ENCODE data around the gene ORC3.

The ORC3 gene

GRCh38 chr6:87572883-87573282 is 17.1 kb upstream of the ORC3 start:
- no peaks in the 10 kb centered on the region for H3K27me3 ChIP-seq (ENCODE audit: control insufficient read depth in 1 of 2, insufficient read depth in 1 of 2, low read length in 2 of 2)
- H3K14ac ChIP-seq (ENCODE audit: low read length in 2 of 2): no peak overlapping the region
- no peak overlapping the region for H2BK15ac ChIP-seq (ENCODE audit: low read depth, poor library complexity, severe bottlenecking)
- peaks cover 10% of the 10 kb centered on the region for H3K79me1 ChIP-seq (replicated peaks; ENCODE audit: low read length, poor library complexity, severe bottlenecking)
- H3K4me1 ChIP-seq (ENCODE audit: control insufficient read depth, insufficient read depth, low read depth, low read length): peaks cover 3% of the 10 kb centered on the region
- 98% methylated on average over 2 of the region's 3 CpGs for WGBS
- no peak overlapping the region for H3K27ac ChIP-seq (ENCODE audit: low read length, poor library complexity, severe bottlenecking)
- H4K8ac ChIP-seq (ENCODE audit: low read length): no peak overlapping the region
- no peak overlapping the region for H4K91ac ChIP-seq (ENCODE audit: low read length)
- H3K4me2 ChIP-seq (ENCODE audit: low read length, poor library complexity, severe bottlenecking): no peak overlapping the region
- H2BK120ac ChIP-seq (ENCODE audit: low read depth, low read length): no peak overlapping the region
- no peak overlapping the region for H3K18ac ChIP-seq (ENCODE audit: low read depth in 1 of 2, low read length in 2 of 2)
- no peak overlapping the region for H3K23ac ChIP-seq (ENCODE audit: low read length in 2 of 2)
- no peaks in the 10 kb centered on the region for H3K9me3 ChIP-seq (ENCODE audit: control insufficient read depth, low read length)
- H2BK5ac ChIP-seq (ENCODE audit: low read depth, low read length, poor library complexity, severe bottlenecking): no peak overlapping the region
- DNase-seq: no peak
- H2AK5ac ChIP-seq (ENCODE audit: low read length, severe bottlenecking): no peak overlapping the region
- H3K4ac ChIP-seq (ENCODE audit: low read depth in 1 of 2, low read length in 2 of 2): no peak overlapping the region
- H2BK12ac ChIP-seq (ENCODE audit: low read length in 2 of 2): no peak overlapping the region
- no peak overlapping the region for H2AFZ ChIP-seq (ENCODE audit: low read depth, low read length)
- no peak overlapping the region for H3K9ac ChIP-seq (ENCODE audit: low read length)
- no peak overlapping the region for H3K4me3 ChIP-seq (ENCODE audit: insufficient read depth in 1 of 2, low read depth in 1 of 2, low read length in 2 of 2)
- H3K36me3 ChIP-seq (ENCODE audit: control insufficient read depth in 1 of 2, insufficient read depth in 2 of 2, low read depth in 1 of 2, low read length in 2 of 2): peaks cover 4 to 49% of the 10 kb centered on the region in 2 experiments

DNA sequence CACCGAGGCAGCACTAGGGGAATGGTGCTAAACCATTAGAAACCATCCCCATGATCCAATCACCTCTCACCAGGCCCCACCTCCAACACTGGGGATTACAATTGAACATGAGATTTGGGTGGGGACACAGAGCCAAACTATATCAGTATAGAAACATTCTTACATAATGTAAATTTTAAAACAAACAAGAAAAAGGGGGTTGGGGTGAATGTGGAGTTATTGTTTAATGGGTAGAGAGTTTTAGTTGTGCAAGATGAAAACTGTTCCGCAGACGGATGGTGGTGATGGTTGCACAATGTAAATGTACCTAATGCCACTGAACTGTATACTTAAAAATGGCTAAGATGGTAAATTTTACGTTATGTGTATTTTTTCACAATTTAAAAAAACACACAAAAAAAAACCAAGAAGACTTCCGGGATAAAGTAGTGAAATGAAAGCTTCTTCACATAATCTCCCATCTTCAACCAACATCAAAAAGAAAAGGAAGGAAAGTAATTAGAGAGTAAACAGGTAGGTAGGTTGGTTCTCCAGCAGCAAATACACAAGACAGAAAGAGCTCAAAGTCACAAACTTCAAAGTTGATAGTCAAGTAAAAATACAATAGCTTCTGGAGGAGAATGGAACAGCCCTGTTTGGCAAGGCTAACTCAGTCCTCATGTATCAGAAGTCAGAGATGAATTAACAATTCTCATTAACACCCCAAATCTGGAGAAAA is 16.5 kb upstream of the ORC3 start:
- Histone ChIP-seq H2AFZ (ENCODE audit: low read depth, low read length) (no peak overlapping the region), H3K9ac (ENCODE audit: low read length) (no peak overlapping the region), H2AK5ac (ENCODE audit: low read length, severe bottlenecking) (no peak overlapping the region), H3K9me3 (ENCODE audit: control insufficient read depth, low read length) (no peaks in the 10 kb centered on the region), H3K14ac (ENCODE audit: low read length in 2 of 2) (no peak overlapping the region), H3K4me3 (ENCODE audit: insufficient read depth in 1 of 2, low read depth in 1 of 2, low read length in 2 of 2) (no peak overlapping the region), H3K4ac (ENCODE audit: low read depth in 1 of 2, low read length in 2 of 2) (no peak overlapping the region), H3K18ac (ENCODE audit: low read depth in 1 of 2, low read length in 2 of 2) (no peak overlapping the region), H2BK12ac (ENCODE audit: low read length in 2 of 2) (no peak overlapping the region), H3K4me1 (ENCODE audit: control insufficient read depth, insufficient read depth, low read depth, low read length) (peaks cover 3% of the 10 kb centered on the region), H3K27ac (ENCODE audit: low read length, poor library complexity, severe bottlenecking) (no peak overlapping the region), H2BK5ac (ENCODE audit: low read depth, low read length, poor library complexity, severe bottlenecking) (no peak overlapping the region), H4K8ac (ENCODE audit: low read length) (no peak overlapping the region), H3K23ac (ENCODE audit: low read length in 2 of 2) (no peak overlapping the region), H3K27me3 (ENCODE audit: control insufficient read depth in 1 of 2, insufficient read depth in 1 of 2, low read length in 2 of 2) (no peaks in the 10 kb centered on the region), H3K4me2 (ENCODE audit: low read length, poor library complexity, severe bottlenecking) (no peak overlapping the region), H3K79me1 (replicated peaks; ENCODE audit: low read length, poor library complexity, severe bottlenecking) (peaks cover 5% of the 10 kb centered on the region), H2BK120ac (ENCODE audit: low read depth, low read length) (no peak overlapping the region), H2BK15ac (ENCODE audit: low read depth, poor library complexity, severe bottlenecking) (no peak overlapping the region), H3K36me3 (ENCODE audit: control insufficient read depth in 1 of 2, insufficient read depth in 2 of 2, low read depth in 1 of 2, low read length in 2 of 2) (peaks cover 0 to 48% of the 10 kb centered on the region in 2 experiments), H4K91ac (ENCODE audit: low read length) (no peak overlapping the region)
- 92% methylated on average over 2 of the region's 5 CpGs for WGBS
- no peak for DNase-seq

DNA sequence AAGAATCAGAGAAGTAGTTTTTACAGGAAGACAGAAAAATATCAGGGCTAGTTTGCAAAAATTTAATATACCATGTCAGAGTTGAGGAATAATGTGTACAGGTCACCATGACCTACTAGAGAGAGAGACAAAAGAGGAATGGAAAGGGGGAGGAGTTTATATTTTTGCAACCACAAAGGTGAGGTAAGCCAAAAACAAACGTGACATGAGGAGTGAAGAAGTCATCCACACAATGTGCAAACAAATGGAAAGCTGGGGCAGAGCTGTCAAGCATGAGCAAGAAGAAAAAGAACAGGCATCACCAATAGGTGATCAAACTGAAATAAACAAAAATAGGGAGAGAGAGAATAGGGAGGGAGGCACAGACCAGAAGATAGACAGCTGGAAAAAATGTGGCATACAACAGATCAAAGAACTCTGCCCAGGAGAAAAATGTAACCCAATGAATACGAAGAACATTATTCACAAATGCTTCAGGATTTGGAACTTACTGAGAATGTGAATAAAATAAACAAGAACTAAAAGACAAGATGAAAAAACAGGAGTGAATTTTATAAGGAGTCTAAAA is 15.6 kb upstream of the ORC3 start:
- Histone ChIP-seq H3K9me3 (ENCODE audit: control insufficient read depth, low read length) (no peaks in the 10 kb centered on the region), H3K18ac (ENCODE audit: low read depth in 1 of 2, low read length in 2 of 2) (no peak overlapping the region), H3K14ac (ENCODE audit: low read length in 2 of 2) (no peak overlapping the region), H4K8ac (ENCODE audit: low read length) (no peak overlapping the region), H2AFZ (ENCODE audit: low read depth, low read length) (no peak overlapping the region), H2BK15ac (ENCODE audit: low read depth, poor library complexity, severe bottlenecking) (no peak overlapping the region), H3K9ac (ENCODE audit: low read length) (no peak overlapping the region), H3K27ac (ENCODE audit: low read length, poor library complexity, severe bottlenecking) (peak overlapping the region; percentile 17), H3K79me1 (replicated peaks; ENCODE audit: low read length, poor library complexity, severe bottlenecking) (peaks cover 5% of the 10 kb centered on the region), H3K4me3 (ENCODE audit: insufficient read depth in 1 of 2, low read depth in 1 of 2, low read length in 2 of 2) (no peak overlapping the region), H2BK120ac (ENCODE audit: low read depth, low read length) (no peak overlapping the region), H3K23ac (ENCODE audit: low read length in 2 of 2) (no peak overlapping the region), H3K4me2 (ENCODE audit: low read length, poor library complexity, severe bottlenecking) (no peak overlapping the region), H4K91ac (ENCODE audit: low read length) (no peak overlapping the region), H3K27me3 (ENCODE audit: control insufficient read depth in 1 of 2, insufficient read depth in 1 of 2, low read length in 2 of 2) (no peaks in the 10 kb centered on the region), H2AK5ac (ENCODE audit: low read length, severe bottlenecking) (no peak overlapping the region), H2BK5ac (ENCODE audit: low read depth, low read length, poor library complexity, severe bottlenecking) (peak overlapping the region; percentile 57), H3K36me3 (ENCODE audit: control insufficient read depth in 1 of 2, insufficient read depth in 2 of 2, low read depth in 1 of 2, low read length in 2 of 2) (peaks cover 0 to 46% of the 10 kb centered on the region in 2 experiments), H3K4ac (ENCODE audit: low read depth in 1 of 2, low read length in 2 of 2) (no peak overlapping the region), H2BK12ac (ENCODE audit: low read length in 2 of 2) (no peak overlapping the region), H3K4me1 (ENCODE audit: control insufficient read depth, insufficient read depth, low read depth, low read length) (peaks cover 5% of the 10 kb centered on the region)
- DNase-seq: no peak
- WGBS: 73% methylated on average over 2 of the region's 2 CpGs

DNA sequence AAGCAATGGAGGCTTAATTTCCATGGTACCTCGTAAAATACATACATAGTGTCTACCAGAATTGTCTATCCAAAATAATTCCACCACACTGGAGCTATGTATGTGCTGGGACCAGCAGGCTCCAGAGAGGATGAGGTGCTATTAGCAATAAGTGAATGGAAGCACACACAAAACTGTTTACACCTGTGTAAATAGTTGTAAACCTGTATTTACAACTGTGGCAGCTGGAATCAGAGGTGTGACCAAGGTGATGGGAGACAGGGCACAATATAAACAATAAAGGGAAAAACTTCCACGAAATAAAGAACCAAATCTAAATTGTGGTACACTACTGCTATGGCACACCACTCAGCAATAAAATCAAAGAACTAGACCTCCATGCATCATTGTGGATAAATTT is 14.5 kb upstream of the ORC3 start:
- no CpG with 5 or more reads among the region's 2 CpGs for WGBS
- Histone ChIP-seq H3K23ac (ENCODE audit: low read length in 2 of 2) (no peak overlapping the region), H2AFZ (ENCODE audit: low read depth, low read length) (no peak overlapping the region)

More for the DNA sequence above, 14.5 kb upstream of the ORC3 start:
- Histone ChIP-seq H3K4me3 (ENCODE audit: insufficient read depth in 1 of 2, low read depth in 1 of 2, low read length in 2 of 2) (no peak overlapping the region), H3K4me1 (ENCODE audit: control insufficient read depth, insufficient read depth, low read depth, low read length) (peaks cover 8% of the 10 kb centered on the region), H3K9me3 (ENCODE audit: control insufficient read depth, low read length) (no peaks in the 10 kb centered on the region), H3K4me2 (ENCODE audit: low read length, poor library complexity, severe bottlenecking) (no peak overlapping the region), H4K8ac (ENCODE audit: low read length) (no peak overlapping the region), H3K36me3 (ENCODE audit: control insufficient read depth in 1 of 2, insufficient read depth in 2 of 2, low read depth in 1 of 2, low read length in 2 of 2) (peaks cover 4 to 47% of the 10 kb centered on the region in 2 experiments), H3K18ac (ENCODE audit: low read depth in 1 of 2, low read length in 2 of 2) (no peak overlapping the region), H2BK12ac (ENCODE audit: low read length in 2 of 2) (no peak overlapping the region), H2AK5ac (ENCODE audit: low read length, severe bottlenecking) (peak overlapping the region; percentile 83), H3K4ac (ENCODE audit: low read depth in 1 of 2, low read length in 2 of 2) (no peak overlapping the region), H2BK5ac (ENCODE audit: low read depth, low read length, poor library complexity, severe bottlenecking) (no peak overlapping the region), H2BK15ac (ENCODE audit: low read depth, poor library complexity, severe bottlenecking) (no peak overlapping the region), H3K79me1 (replicated peaks; ENCODE audit: low read length, poor library complexity, severe bottlenecking) (peaks cover 4% of the 10 kb centered on the region), H3K27ac (ENCODE audit: low read length, poor library complexity, severe bottlenecking) (no peak overlapping the region), H4K91ac (ENCODE audit: low read length) (no peak overlapping the region), H3K14ac (ENCODE audit: low read length in 2 of 2) (no peak overlapping the region), H2BK120ac (ENCODE audit: low read depth, low read length) (no peak overlapping the region), H3K27me3 (ENCODE audit: control insufficient read depth in 1 of 2, insufficient read depth in 1 of 2, low read length in 2 of 2) (no peaks in the 10 kb centered on the region), H3K9ac (ENCODE audit: low read length) (no peak overlapping the region)
- no peak for DNase-seq
